Tibial nerve (tissue), 3 donors: ENCODE results near the gene CGREF1.

ENCODE experiments used
- CTCF ChIP-seq, 5 experiments: fragments of 200-600 bp in 3 of 5; fragments of 450-650 bp in 2 of 5; sonication (generic) in 3 of 5; IDR thresholded peaks; one replicate each; pipeline ENCODE4 v1.5.1; 2016 to 2019; ENCODE audit warnings: antibody characterized with exemption in 5 of 5, mild to moderate bottlenecking in 3 of 5, moderate library complexity in 2 of 5
- POLR2A ChIP-seq, 2 donors: fragments of 450-650 bp; IDR thresholded peaks; one replicate each; pipeline ENCODE4 v1.6.1; 2017; ENCODE audit warnings: antibody characterized with exemption in 2 of 2, mild to moderate bottlenecking in 2 of 2, moderate library complexity in 2 of 2

GRCh38 chr2:27136751-27137150 is 17.8 kb upstream of the CGREF1 start:
- TF ChIP-seq CTCF (IDR thresholded peaks at IDR 0.05) (no peak), POLR2A (IDR thresholded peaks at IDR 0.05) (no peak)
